HFFc6 (cell line): ENCODE measurements around the gene SERPINE1. TPM values are rescaled to one million over a fixed set of nuclear protein-coding genes. Genes with fewer than 3 reads are reported as not detected.
A peak's percentile ranks its signal among the peaks of the same experiment; 100 is the strongest.
"Not testable (repeated sequence)": the region's sequence is repeated elsewhere in the genome, so short reads cannot be mapped to it uniquely, and the experiment has no call there.

Source experiments
- DNase-seq: peaks from one replicate; pipeline ENCODE4 v3.0.0-alpha.2; 2018
- H3K27ac Mint-ChIP-seq: 2 replicates; pipeline ENCODE4 v1.8.0; 2020; ENCODE audit warnings: mild to moderate bottlenecking, mixed read lengths
- H3K27me3 Mint-ChIP-seq: 2 replicates; pipeline ENCODE4 v1.8.0; 2021; ENCODE audit warnings: mild to moderate bottlenecking, moderate library complexity, mixed read lengths; ENCODE audit not compliant: insufficient read depth
- H3K36me3 Mint-ChIP-seq: 2 replicates; pipeline ENCODE4 v1.8.0; 2021; ENCODE audit warnings: low read depth, mixed read lengths
- H3K4me1 Mint-ChIP-seq: 2 replicates; pipeline ENCODE4 v1.8.0; 2020; ENCODE audit warnings: low read depth, mixed read lengths
- H3K4me3 Mint-ChIP-seq: 2 replicates; pipeline ENCODE4 v1.8.0; 2020; ENCODE audit warnings: mild to moderate bottlenecking, moderate library complexity, mixed read lengths
- H3K9me3 Mint-ChIP-seq: 2 replicates; pipeline ENCODE4 v1.8.0; 2020; ENCODE audit warnings: mild to moderate bottlenecking, mixed read lengths
- total RNA-seq, 6 experiments: library from RNA; stranded (reverse); fragmentation: NEBNext Ultra II Directional; extraction: Animal tissue kit (Norgen Biotek cat#: 25700); gene quantifications; 2 replicates in 1 of 6; 3 replicates in 5 of 6; pipeline ENCODE4 v1.2.3, GENCODE V29; 2021
- TF ChIP-seq, protein P1 (sequence below): fragments of 200-600 bp; sonication (generic); IDR thresholded peaks from 2 replicates; pipeline ENCODE4 v1.5.0; 2021; ENCODE audit warnings: antibody characterized with exemption, mild to moderate bottlenecking

SERPINE1 gene
- total RNA-seq, 6 experiments from 2014 or later = 906 to 2,092 (median 1,052) TPM

DNA sequence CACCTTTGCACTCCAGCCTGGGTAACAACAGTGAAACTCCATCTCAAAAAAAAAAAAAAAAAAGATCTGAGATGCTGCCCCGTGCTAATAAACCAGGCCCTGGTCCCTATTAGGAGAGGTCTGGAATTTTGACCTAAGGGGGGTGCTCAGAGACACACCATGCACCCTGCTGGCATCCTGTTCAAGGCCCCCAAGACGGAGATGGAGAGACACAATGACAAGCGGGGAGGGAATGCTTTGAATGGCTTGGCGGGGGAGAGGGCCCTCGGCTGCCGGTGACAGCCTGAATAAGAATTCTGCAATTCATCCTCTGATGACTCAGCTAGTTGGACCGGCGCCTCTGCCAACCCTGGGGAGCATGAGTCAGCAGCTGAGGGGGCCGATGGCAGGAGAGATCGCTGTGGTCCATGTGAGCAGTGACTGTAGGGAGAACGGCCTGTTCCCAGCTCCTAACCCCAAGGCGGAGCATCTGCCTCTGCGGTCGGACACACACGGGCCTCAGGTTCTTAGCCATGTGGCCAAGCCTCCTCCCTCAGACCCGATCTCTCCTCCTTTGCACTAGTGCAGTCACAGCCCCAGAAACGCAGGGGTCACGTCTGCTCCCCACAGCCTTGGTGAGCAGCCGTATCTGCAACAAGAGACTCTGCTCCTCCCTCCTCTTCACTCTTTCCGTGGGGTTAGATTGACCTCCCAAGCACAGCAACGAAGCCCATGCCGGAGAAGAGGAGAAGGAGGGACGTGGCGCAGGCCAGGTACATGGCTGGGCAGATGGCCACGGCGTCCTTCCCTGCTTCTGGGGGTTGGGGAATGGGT, 26.7 kb upstream of the SERPINE1 start:
- peak overlapping the region; percentile 80 for H3K4me3 Mint-ChIP-seq
- 0 out of 2 replicates have a peak, but pooled peaks cover 9% of the 10 kb centered on the region for H3K36me3 Mint-ChIP-seq
- no peaks in the 10 kb centered on the region; the same call in none of the 2 replicates for H3K27me3 Mint-ChIP-seq
- H3K27ac Mint-ChIP-seq = peak overlapping the region; percentile 95
- no peaks in the 10 kb centered on the region for H3K9me3 Mint-ChIP-seq
- TF ChIP-seq, protein P1, sequence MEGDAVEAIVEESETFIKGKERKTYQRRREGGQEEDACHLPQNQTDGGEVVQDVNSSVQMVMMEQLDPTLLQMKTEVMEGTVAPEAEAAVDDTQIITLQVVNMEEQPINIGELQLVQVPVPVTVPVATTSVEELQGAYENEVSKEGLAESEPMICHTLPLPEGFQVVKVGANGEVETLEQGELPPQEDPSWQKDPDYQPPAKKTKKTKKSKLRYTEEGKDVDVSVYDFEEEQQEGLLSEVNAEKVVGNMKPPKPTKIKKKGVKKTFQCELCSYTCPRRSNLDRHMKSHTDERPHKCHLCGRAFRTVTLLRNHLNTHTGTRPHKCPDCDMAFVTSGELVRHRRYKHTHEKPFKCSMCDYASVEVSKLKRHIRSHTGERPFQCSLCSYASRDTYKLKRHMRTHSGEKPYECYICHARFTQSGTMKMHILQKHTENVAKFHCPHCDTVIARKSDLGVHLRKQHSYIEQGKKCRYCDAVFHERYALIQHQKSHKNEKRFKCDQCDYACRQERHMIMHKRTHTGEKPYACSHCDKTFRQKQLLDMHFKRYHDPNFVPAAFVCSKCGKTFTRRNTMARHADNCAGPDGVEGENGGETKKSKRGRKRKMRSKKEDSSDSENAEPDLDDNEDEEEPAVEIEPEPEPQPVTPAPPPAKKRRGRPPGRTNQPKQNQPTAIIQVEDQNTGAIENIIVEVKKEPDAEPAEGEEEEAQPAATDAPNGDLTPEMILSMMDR = no peak
- peaks cover 84% of the 10 kb centered on the region for H3K4me1 Mint-ChIP-seq
- DNase-seq = peak; percentile 100

DNA sequence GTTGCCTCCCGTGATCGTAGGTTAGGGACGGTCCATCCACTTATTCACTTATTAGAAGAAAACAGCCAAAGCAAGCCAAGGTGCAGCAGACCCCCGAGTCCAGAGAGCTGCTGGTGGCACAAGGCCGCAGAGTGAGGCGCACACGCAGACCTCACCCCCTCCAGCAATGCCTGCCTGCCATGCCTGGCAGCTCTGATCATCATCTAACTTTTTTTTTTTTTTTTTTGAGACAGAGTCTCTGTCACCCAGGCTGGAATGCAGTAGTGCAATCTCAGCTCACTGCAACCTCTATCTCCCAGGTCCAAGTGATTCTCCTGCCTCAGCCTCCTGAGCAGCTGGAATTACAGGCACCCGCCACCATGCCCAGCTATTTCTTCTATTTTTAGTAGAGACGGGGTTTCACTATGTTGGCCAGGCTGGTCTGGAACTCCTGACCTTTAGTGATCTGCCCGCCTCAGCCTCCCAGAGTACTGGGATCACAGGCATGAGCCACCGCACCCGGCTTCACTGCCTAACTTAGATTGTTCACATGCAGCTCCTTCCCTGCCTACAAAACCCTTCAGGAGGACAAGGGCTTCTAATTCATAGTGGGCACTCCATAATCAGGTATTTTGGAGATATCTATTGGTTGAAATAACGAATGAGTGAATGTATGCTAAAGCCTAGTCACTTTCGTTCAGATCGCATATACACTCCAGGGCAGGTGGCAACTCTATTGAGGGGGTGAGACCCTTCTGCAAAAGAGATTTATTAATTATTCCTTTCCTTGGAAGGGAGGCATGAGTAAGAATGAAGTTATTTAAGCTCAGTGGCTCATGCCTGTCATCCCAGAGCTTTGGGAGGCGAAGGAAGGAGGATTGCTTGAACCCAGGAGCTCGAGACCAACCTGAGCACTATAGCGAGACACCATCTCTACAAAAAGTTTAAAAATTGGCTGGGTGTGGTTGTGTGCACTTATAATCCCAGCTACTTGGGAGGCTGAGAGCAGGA, 25.8 kb upstream of the SERPINE1 start:
- H3K4me3 Mint-ChIP-seq = peak overlapping the region; percentile 80
- H3K4me1 Mint-ChIP-seq = peaks cover 74% of the 10 kb centered on the region
- H3K36me3 Mint-ChIP-seq = 0 out of 2 replicates have a peak, but pooled peaks cover 9% of the 10 kb centered on the region
- DNase-seq = no peak
- H3K27me3 Mint-ChIP-seq = no peaks in the 10 kb centered on the region; the same call in none of the 2 replicates
- TF ChIP-seq, protein P1 = no peak
- peak overlapping the region; percentile 95 for H3K27ac Mint-ChIP-seq
- no peaks in the 10 kb centered on the region for H3K9me3 Mint-ChIP-seq

DNA sequence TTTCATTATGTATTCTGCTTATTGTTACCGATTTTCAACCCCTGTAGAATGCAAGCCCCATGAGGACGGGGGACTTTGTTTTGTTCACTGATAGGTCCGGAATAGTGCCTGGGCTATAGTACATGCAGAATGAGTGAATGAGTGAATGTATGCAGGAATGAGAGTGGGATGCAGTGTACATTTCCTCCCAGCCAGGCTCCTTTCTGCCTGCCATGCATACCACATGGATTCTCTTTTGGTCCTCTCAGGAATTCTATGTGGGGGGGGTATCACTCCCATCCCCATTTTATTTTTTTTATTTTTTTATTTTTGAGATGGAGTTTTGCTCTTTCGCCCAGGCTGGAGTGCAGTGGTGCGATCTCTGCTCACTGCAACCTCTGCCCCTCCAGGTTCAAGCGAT, 24.9 kb upstream of the SERPINE1 start:
- TF ChIP-seq, protein P1 = no peak
- H3K27me3 Mint-ChIP-seq = no peaks in the 10 kb centered on the region; the same call in none of the 2 replicates
- peak overlapping the region; percentile 41; the same call in 1 of the 2 replicates for H3K4me3 Mint-ChIP-seq
- H3K27ac Mint-ChIP-seq = peak overlapping the region; percentile 95
- no peaks in the 10 kb centered on the region for H3K9me3 Mint-ChIP-seq
- DNase-seq = no peak
- H3K4me1 Mint-ChIP-seq = peaks cover 68% of the 10 kb centered on the region
- 0 out of 2 replicates have a peak, but pooled peaks cover 8% of the 10 kb centered on the region for H3K36me3 Mint-ChIP-seq

DNA sequence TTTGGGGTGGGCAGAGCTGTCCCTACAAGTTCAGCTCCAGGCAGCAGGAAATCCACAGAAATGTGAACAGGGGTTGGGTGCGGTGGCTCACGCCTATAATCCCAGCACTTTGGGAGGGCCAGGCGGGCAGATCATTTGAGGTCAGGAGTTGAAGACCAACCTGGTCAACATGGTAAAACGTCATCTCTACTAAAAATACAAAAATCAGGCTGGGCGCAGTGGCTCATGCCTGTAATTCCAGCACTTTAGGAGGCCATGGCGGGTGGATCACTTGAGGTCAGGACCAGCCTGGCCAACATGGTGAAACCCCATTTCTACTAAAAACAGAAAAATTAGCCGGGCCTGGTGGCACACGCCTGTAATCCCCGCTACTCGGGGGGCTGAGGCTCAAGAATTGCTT, 23.2 kb upstream of the SERPINE1 start:
- DNase-seq, H3K27me3 Mint-ChIP-seq, H3K27ac Mint-ChIP-seq, H3K9me3 Mint-ChIP-seq, H3K4me3 Mint-ChIP-seq, H3K36me3 Mint-ChIP-seq: not testable (repeated sequence)
- H3K4me1 Mint-ChIP-seq = peaks cover 65% of the 10 kb centered on the region

DNA sequence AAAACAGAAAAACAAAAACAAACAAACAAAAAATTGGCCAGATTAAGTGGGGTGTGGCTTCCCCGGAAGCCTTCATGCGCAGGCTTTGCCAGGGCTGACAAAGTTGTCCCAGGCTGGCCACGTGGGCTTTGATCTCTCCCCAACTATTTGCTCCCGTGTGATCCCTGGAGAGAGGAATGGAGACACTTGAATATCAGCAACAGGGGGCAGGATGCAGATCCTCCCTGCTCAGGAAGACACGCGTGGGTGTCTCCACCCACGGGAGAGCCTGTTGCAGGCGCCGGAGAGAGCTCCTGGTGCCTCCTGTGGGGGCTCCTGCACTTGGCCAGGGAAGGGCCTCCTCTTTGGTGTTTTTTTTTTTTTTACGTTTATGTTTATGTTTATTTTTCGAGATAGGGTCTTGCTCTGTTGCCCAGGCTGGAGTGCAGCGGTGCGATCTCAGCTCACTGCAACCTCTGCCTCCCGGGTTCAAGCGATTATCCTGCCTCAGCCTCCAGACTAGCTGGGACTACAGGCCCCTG, 22.7 kb upstream of the SERPINE1 start:
- no peak overlapping the region for H3K4me3 Mint-ChIP-seq
- H3K36me3 Mint-ChIP-seq = no peaks in the 10 kb centered on the region
- H3K4me1 Mint-ChIP-seq = peaks cover 66% of the 10 kb centered on the region
- no peaks in the 10 kb centered on the region for H3K9me3 Mint-ChIP-seq
- TF ChIP-seq, protein P1 = no peak
- no peak for DNase-seq
- H3K27me3 Mint-ChIP-seq = no peaks in the 10 kb centered on the region; the same call in 1 of the 2 replicates
- no peak overlapping the region for H3K27ac Mint-ChIP-seq
